Aorta (tissue), 5 donors: ENCODE data around the gene ZNF830. TPM values are rescaled to one million over a fixed set of nuclear protein-coding genes. Genes with fewer than 3 reads are reported as not detected.

Experiments used
- ATAC-seq: fragments of 200-7000 bp; cut with Tn5 transposase; one replicate; pipeline ENCODE4 v1.9.1; 2022; ENCODE audit warnings: moderate library complexity; ENCODE audit not compliant: low FRiP score
- DNase-seq, 2 donors: peaks; one replicate each; pipeline ENCODE4 v3.0.0-alpha.2; 2020
- H3K27ac ChIP-seq, 2 donors: one replicate each; pipeline ENCODE4 v1.5.1; 2013; ENCODE audit warnings: low read length in 2 of 2, mild to moderate bottlenecking in 2 of 2, moderate library complexity in 2 of 2, control low read depth in 1 of 2, inconsistent platforms in 1 of 2, low read depth in 1 of 2
- H3K27me3 ChIP-seq, 2 donors: one replicate each; pipeline ENCODE4 v1.6.1; 2013; ENCODE audit warnings: control low read depth in 1 of 2, low read length in 1 of 2, mild to moderate bottlenecking in 1 of 2, moderate library complexity in 1 of 2; ENCODE audit not compliant: insufficient read depth in 2 of 2, control insufficient read depth in 1 of 2
- H3K36me3 ChIP-seq, 2 donors: one replicate each; pipeline ENCODE4 v1.6.1; 2013; ENCODE audit warnings: control low read depth in 1 of 2, low read length in 1 of 2, mild to moderate bottlenecking in 1 of 2; ENCODE audit not compliant: insufficient read depth in 2 of 2, control insufficient read depth in 1 of 2
- H3K4me1 ChIP-seq, 2 donors: one replicate each; pipeline ENCODE4 v1.6.1; 2013; ENCODE audit warnings: low read length in 2 of 2, control low read depth in 1 of 2, mild to moderate bottlenecking in 1 of 2, moderate library complexity in 1 of 2; ENCODE audit not compliant: insufficient read depth in 2 of 2, control insufficient read depth in 1 of 2
- H3K4me3 ChIP-seq, 2 donors: one replicate each; pipeline ENCODE4 v1.5.1; 2013; ENCODE audit warnings: low read length in 2 of 2, control low read depth in 1 of 2, mild to moderate bottlenecking in 1 of 2
- H3K9me3 ChIP-seq: one replicate; pipeline ENCODE4 v1.6.1; 2013; ENCODE audit warnings: mild to moderate bottlenecking, low read length; ENCODE audit not compliant: control insufficient read depth
- WGBS, 2 donors: extraction: QIAGEN DNeasy Blood & Tissue Kit; methylation state at CpG; one replicate each; pipeline ENCODE4 v1.1.7; 2013; 5-methylcytosine and 5-hydroxymethylcytosine counted together
- intact Hi-C, 2 donors: fragments of 100-400 bp; cut with DNase I; formaldehyde crosslinking; loops; one replicate each; pipeline versions ENCODE4 v1.14.2 to v1.15.0; 2022
- polyA plus RNA-seq, 2 donors: library from polyadenylated mRNA; stranded (reverse); fragments of 200-250 nt; gene quantifications; one replicate each; pipeline ENCODE4 v1.2.3, GENCODE V29; 2013
- total RNA-seq, 2 donors: library from RNA; stranded (reverse); fragmentation: NEBNext Ultra II Directional; extraction: Animal tissue kit (Norgen Biotek cat#: 25700); gene quantifications; one replicate each; pipeline ENCODE4 v1.2.1, GENCODE V29; 2021
- donor health status: healthy with polysubstance abuse.
- donor health status: Bipolar disorder and iron deficiency.
- donor health status: DM: no; HTN: no; CAD: no.
- donor health status: DM: no; HTN: no; CAD: no.
- donor health status: DM: yes; HTN: yes; CAD: no.

ZNF830 gene
- total and polyA plus RNA-seq, 4 donors = 8.9 to 16.8 (median 13.7) TPM

GRCh38 chr17:35010093-35010492 lies 48.8 kb downstream of the ZNF830 start:
- WGBS, 2 donors = 45 to 59% methylated on average over 3 of the region's 3 CpGs
- Histone ChIP-seq H3K27me3 (no peaks in the 10 kb centered on the region), H3K4me3 (no peak overlapping the region), H3K36me3 (peaks cover 4 to 9% of the 10 kb centered on the region in 2 donors), H3K9me3 (no peaks in the 10 kb centered on the region), H3K4me1 (no peaks in the 10 kb centered on the region), H3K27ac (no peak overlapping the region)
- no peak for DNase-seq
- ATAC-seq = no peak
- intact Hi-C loops = no loop called here

DNA sequence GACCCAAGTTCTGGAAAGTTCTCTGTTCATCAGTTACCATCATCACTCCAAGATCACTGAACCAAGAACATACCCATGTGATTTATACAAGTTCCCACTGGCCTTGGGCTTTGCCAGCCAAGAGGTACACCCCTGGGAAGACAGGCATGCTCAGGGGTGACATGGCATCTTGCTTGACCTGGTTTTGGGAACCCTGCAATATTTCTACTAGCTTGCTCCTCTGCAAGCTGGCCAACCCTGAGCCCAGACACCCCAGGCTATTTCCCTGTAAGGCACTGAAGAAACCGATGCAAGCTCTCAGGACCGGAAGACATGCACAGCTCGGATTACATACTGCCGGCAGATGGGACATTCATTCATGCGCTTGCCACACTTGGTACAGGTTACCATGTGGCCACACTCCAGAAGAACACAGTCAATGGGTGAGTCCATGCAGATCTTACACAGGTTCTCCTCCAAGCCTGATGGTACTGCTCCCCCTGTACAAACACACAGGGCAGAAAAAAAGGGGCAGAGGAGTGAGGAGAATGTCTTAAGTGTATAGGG lies 50.4 kb downstream of the ZNF830 start:
- ATAC-seq (no peak), DNase-seq (no peak)
- intact Hi-C loops = no loop called here
- WGBS, 2 donors = 58 to 61% methylated on average over 5 of the region's 5 CpGs
- Histone ChIP-seq H3K4me1 (no peaks in the 10 kb centered on the region), H3K36me3 (peaks cover 4 to 9% of the 10 kb centered on the region in 2 donors), H3K27ac (no peak overlapping the region), H3K9me3 (no peaks in the 10 kb centered on the region), H3K27me3 (no peaks in the 10 kb centered on the region), H3K4me3 (no peak overlapping the region)

Other genes starting within 250 kb of the ZNF830 start
- gene CCT6B, start 80 bp upstream of the ZNF830 start, total RNA-seq = 1 to 10 TPM; 1.9 to 2.4 TPM
- 1 to 10 TPM in 1 of 2 donors, under 1 TPM in 1; 0.63 to 2.6 TPM for gene CCT6B, start 80 bp upstream of the ZNF830 start, polyA plus RNA-seq
- 10 to 100 TPM; 26.7 to 33.0 TPM for gene LIG3, start 19.0 kb downstream of the ZNF830 start, total RNA-seq
- 10 to 100 TPM in 1 of 2 donors, 1 to 10 TPM in 1; 6.7 to 10.3 TPM for gene LIG3, start 19.0 kb downstream of the ZNF830 start, polyA plus RNA-seq
- gene RFFL, start 102.2 kb downstream of the ZNF830 start, total RNA-seq = 10 to 100 TPM; 25.0 to 25.1 TPM
- 10 to 100 TPM; 11.4 to 19.4 TPM for gene RFFL, start 102.2 kb downstream of the ZNF830 start, polyA plus RNA-seq
- 10 to 100 TPM; 14.8 to 17.3 TPM for gene RAD51D, start 158.3 kb downstream of the ZNF830 start, total RNA-seq
- 10 to 100 TPM in 1 of 2 donors, 1 to 10 TPM in 1; 3.6 to 10.2 TPM for gene RAD51D, start 158.3 kb downstream of the ZNF830 start, polyA plus RNA-seq
- not detected for gene FNDC8, start 160.1 kb downstream of the ZNF830 start, total RNA-seq
- not detected for gene FNDC8, start 160.1 kb downstream of the ZNF830 start, polyA plus RNA-seq
- gene NLE1, start 180.8 kb downstream of the ZNF830 start, total RNA-seq = 10 to 100 TPM in 1 of 2 donors, 1 to 10 TPM in 1; 6.1 to 10.4 TPM
- gene NLE1, start 180.8 kb downstream of the ZNF830 start, polyA plus RNA-seq = 1 to 10 TPM; 4.5 to 5.6 TPM
- gene UNC45B, start 186.3 kb downstream of the ZNF830 start, total RNA-seq = not detected
- gene UNC45B, start 186.3 kb downstream of the ZNF830 start, polyA plus RNA-seq = under 1 TPM in 1 of 2 donors, not detected in 1; 0.50 TPM
- not detected for gene SLC35G3, start 232.9 kb downstream of the ZNF830 start, total RNA-seq
- not detected for gene SLC35G3, start 232.9 kb downstream of the ZNF830 start, polyA plus RNA-seq